RKO (cell line): ENCODE data around the gene SLC9A1.
"Not testable (repeated sequence)": the region's sequence is repeated elsewhere in the genome, so short reads cannot be mapped to it uniquely, and the experiment has no call there.

Experiments used
- DNase-seq: peaks from one replicate; pipeline ENCODE4 v3.0.0-alpha.2; 2016; ENCODE audit warnings: low spot score

SLC9A1 gene

DNA sequence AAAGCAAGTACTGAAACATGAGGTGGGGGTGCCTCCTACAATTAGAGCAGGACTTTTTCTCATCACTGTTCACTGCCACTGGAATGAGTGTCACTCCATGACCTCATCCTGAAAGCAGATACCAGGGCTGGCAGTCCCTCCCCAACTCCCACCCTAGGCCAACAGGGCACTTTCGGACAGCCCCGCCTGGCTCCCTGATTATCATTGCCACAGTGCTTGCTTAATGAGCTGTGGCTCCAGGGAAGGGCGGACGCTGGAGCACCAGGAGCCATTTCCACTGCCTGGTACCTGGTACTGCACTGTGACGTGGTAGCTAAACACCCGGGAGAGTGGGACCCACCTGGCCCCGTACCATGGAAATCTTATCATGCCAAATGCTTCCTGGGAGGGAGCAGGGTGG, 22.3 kb downstream of the SLC9A1 start:
- DNase-seq = no peak

DNA sequence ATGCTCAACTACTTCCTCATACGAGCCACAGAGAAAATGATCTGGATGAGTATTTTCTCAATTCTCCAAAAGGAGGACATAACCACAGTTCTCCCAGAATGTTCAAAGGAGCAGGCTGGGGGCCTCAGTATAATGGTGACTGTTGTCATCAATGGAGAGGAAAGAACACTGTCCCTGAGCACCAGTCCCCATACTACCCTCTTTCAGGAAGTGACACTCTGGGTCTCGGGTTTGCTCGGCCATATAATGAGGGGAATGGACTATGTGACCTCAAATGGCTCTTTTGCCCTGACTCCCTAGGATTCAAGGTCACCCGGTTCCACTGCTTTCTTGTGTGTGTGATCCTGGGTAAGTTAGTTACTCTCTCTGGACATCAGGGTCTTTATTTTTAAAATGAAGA, 22.8 kb downstream of the SLC9A1 start:
- DNase-seq = no peak

DNA sequence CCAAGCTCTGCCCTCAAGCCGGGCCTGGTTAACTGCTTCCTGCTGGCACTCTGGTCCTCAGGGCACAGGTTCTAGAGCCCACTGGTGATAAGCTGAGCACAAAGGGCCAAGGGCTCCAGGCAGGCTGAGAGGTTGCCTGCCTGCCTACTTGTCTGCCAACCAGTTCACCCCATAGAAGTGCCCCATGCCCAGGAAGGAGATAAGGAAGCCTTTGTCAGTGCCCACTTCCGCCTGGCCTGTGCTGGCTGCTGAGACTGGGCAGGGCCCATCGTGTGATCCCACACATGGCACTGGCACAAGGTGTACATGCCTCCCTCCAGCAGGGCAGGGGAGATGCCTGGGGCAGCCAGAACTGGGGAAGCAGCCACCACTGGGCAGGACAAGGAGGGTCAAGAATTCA, 24.1 kb downstream of the SLC9A1 start:
- DNase-seq = no peak

DNA sequence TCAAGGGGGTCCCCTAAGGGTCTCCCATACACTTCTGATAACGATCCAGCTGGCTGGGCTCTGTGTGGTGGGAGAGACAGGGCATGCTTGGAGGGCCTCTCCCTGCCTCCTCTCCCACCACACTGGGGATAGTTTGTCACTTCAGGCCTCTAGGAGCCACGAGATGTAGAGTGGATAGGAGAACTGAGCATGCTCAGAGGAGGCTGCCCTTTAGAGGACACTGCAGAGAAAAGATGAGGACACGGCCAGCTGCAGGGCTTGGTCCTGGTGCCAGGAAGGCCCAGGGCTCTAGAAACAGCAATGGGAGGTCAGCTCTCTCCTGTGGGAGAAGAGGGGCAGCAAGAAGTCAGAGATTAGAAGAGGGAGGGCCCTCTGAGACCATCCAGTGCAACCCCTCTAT, 25.7 kb downstream of the SLC9A1 start:
- DNase-seq = no peak

DNA sequence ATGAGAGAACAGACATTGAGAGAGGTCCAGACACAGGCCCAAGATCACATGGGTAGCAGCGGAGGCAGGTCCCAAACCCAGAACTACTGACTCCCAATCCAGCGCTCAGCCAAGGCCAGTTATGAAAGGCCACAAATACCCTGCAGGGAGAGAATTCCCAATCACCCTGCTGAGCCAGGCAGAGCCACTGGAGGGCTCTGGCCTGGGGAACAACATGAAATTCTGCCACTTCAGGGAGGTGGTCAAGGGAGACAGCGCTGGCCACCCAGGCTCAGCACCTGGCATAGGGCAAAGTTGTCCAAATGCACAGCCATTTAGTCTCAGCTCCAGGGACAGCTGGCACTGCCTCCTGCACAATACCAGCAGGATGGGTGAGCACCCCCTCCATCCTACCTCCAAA, 27.5 kb downstream of the SLC9A1 start:
- DNase-seq = no peak

DNA sequence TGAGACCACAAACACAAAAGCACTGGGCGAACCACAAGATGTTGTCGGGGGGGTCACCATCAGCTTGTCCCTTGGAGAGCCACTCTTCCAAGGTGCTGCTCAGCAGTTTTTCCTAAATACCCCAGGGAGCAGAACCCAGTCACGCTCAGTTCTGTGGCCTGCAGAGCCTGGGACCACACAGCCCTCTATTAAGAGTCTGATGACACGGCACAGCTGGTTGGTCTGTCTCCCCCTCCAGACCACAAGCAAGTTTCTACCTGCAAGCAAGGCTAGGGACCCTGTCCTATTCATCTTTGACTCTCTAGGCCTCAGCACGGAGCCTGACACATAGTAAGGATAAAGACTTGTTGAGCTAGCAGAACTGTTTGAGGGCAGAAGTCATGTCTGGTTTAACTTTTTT, 28.5 kb downstream of the SLC9A1 start:
- no peak for DNase-seq

DNA sequence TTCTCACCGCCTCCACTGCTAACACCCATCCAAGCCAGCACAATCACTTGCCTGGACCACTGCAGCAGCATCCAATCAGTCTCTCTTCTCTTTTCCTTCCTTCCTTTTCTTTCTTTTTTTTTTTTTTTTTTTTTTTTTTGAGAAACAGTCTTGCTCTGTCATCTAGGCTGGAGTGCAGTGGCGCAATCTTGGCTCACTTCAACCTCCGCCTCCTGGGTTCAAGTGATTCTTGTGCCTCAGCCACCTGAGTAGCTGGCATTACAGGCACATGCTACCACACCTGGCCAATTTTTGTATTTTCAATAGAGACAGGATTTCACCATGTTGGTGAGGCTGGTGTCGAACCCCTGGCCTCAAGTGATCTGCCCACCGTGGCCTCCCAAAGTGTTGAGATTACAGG, 29.8 kb downstream of the SLC9A1 start:
- not testable (repeated sequence) for DNase-seq

DNA sequence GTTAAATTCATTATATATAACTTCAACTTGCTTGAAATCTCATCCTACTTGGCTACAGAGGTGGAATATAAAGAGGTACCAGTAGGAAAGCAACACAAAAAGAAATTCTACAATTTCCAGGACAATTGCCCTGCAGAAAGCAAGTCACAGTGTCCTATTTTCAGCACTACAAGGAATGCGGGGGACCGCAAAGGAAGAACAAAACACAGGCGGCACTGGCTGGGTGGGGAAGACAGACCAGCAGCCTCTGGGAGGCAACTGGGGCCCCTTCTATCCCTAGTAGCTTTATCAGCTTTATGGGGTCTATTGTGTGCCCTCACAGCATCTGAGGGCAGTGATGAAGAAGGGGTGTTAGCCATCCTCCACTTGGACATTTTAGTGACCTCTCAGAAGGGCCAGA, 30.5 kb downstream of the SLC9A1 start:
- DNase-seq = no peak

DNA sequence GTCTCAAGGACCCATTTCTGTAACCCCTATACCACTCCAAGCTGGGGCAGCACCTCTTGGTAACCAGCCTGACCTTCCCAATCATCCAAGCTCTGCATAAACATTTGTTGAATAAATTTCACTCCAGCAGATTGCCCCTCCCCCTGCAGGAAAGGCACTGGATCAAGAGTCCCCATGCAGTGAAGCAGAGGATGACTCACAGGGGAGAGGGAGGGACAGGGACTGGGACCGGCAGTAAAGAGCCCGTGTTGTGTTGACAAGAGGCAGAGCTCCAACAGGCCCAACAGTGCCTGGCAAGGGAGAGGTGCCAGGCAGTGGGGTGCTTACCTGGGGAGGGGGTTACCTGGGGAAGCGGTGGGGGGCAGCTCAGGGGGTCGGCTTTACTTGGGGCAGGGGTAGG, 32.3 kb downstream of the SLC9A1 start:
- DNase-seq = peak; percentile 38

DNA sequence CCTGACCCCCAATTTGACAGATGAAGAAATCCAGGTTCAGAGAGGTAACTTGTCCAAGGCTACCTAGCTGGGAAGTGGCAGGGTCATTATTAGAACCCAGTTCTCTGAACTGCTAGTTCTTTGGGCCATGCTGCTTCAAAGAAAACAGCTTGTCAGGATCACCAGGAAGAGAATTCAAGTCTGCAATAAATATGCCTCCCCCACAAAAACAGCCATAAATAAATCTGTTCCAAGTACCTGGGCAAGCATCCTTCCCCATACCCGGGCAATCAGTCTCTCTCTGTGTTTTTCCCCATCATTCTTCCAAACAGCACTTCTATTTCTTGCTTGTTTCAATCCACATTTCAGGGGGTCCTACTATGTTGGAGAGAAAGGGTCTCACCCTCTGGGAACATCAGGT, 34.1 kb downstream of the SLC9A1 start:
- no peak for DNase-seq

DNA sequence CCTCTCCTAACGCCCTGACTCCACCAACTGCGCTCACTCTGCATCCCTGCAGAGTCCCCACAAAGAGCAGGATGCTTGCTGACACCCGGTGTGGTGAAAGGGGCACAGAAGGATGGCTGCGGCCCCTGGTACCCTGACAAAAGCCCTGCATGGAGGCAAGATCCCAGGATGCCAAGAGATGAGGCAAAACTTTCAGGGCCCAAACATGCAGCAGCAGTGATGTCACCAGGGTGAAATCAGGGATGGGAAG, 36.6 kb downstream of the SLC9A1 start:
- no peak for DNase-seq

DNA sequence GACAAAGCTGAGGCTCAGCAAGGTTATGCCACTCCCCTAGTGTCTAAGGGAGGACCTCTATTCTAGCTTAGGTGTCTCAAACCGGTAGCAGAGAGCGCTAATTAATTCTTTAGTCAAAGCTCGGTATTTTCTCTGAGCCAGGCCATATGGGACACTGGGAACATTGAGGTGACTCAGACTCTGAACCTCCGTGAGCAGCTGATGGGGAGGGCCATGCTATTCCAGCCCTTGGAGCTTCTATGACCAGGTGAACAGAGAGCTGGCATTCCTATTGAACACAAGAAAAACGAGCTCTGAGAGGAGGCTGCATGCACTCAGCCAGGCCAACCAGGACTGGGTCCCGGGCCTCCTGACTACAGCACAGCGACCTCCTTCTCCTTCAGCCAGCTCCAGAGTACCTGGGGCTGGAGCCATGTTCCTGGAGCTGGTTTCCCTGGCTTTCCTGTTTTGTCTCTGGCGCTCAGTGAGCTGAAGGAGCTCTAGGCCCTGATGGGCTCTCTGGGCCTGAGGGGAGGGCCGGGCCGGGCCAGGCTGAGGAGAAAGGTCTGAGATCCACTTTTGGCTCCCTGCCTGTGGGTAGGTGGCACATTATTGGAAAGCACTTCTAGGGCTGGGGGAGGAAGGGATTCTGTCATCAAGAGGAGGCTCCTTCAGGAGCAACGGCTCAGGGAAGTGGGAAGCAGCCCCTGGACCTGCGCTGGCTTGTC, 37.0 kb downstream of the SLC9A1 start:
- DNase-seq = no peak

DNA sequence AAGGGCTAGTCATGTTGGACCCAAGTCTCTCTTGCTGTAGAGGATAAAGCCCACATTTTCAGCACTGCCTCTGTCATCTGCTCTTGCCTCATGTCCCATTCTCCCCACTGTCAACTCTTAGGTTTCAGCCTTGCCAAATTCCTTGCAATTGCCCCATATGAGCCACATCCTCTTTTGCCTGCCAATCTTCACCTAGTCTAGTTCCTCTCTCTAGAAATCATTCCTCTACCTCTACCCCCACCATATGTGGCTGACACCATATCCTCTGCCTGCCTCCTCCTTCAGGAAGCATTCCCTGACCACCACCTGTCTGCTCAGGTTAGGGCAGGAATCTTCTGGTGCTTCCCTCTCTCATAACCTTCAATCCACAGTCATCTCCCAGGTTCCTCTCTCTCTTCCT, 38.2 kb downstream of the SLC9A1 start:
- no peak for DNase-seq

DNA sequence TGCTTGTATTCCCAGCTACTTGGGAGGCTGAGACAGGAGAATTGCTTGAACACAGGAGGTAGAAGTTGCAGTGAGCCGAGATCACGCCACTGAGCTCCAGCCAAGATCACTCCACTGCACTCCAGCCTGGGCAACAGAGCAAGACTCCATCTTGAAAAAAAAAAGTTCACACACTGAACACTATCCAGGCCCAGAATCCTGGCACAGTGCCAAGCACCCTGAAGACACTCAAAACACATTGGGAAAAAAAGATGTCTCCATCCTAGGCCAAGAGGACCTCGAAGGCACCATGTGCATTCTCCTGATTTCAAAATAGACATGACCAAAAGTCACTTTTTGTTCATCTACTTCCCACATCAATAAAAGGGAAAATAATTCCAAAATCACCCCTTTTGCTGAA, 38.7 kb downstream of the SLC9A1 start:
- no peak for DNase-seq

DNA sequence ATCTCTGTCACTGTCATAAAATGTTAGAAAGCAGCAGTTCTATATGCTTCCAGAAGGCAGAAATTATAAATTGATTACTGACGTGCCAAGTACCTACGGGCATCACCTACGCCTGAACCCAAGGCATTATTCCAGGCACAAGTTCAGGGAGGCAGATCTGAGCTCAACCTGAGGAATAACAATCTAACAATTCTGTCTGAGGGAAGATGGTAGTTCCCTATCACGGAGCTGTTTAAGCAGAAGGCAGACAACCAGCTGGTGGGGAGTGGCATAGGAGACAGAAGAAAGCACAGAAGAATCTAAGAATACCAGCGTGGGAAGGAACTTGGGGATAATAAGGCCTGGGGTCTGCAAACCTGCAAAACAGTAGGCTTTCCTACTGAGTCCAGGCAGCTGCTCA, 40.4 kb downstream of the SLC9A1 start:
- no peak for DNase-seq

DNA sequence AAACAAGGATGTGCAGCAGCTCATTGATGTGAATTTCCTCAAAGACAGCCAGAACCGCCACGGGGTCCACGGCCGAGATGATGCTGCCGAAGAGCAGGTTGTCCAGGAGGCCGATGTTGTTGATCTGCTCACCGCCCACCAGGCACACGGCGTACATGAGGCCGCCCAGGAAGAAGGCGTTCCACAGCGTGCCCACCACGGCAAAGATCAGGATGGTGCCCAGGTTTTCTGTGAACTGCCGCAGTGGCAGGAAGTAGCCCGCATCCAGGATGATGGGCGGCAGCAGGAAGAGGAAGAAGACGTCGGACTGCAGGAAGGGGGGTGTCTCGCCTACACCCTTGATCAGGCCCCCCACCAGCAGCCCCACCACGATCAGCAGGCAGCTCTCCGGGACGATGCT, 41.1 kb downstream of the SLC9A1 start:
- no peak for DNase-seq

DNA sequence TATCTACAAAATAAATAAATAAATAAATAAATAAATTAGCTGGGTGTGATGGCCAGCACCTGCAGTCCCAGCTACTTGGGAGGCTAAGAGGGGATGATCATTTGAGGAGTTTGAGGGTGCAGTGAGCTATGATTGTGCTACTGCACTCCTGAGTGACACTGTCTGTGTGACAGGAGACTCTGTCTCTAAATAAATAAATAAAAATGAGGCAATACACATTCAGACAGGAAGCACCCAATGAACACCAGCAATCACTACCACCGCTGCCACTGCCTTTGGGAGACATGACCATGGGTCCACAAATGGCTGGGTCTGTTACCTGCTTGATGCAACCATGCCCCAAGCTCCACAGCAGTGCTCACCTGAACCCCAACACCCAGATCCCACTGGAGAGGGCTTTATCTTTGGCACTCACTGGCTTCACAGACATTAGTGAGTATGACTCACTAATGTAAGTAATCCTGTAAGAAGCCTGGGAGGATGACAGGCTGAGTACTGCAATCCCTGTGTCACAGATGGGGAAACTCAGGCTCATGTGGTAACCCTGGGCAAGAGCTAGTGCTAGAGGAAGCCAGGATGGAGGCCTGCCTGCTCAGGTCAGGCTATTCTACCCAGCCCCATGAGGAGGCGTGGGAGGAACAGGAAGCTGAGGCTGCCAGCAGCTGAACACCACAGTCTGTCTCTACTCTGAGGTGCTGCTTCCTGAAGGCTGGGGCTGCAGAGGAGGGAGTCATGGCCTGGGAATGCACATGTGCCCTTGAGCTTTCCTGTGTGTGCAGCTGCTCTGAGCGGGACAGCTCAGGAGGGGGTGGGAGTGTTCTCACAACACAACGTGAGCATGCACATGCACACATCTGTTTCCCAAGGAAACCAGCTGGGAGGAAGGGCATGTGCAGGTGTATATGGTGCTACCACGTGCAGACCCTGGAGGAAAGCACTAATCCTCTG, 43.0 kb downstream of the SLC9A1 start:
- peak; percentile 95 for DNase-seq

DNA sequence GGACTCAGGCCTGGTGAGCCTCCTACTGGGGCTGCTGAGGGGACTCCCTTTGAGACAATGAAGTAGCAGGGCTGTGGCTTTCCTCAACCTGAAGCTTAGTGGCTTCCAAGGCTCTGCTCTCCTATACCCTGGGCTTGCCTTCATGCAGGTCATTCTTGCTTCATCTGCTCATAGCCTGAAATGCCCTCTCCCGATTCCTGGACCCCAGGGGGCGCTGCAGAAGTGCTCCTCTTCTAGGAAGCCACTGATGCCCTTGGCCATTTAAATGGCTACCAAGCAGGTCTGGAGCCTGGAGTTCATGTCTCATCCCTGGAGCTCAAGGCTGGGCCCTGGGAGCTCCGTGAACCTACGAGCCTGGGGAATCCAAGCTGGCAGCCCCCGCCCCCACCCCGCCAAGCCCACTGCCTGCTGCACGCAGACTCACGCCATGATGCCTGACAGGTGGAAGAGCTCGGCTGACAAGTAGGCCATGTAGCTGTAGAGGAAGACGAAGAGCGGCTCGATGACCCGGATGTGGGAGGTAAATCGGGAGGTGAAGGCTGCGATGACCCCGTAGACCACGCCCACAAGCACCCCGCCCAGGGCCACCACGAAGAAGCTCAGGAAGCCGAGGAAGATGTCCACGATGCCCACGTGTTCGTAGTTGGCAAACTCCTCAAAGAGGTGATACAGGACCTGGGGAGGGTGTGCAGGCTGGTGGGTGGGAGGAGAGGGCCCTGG, 45.7 kb downstream of the SLC9A1 start:
- no peak for DNase-seq

DNA sequence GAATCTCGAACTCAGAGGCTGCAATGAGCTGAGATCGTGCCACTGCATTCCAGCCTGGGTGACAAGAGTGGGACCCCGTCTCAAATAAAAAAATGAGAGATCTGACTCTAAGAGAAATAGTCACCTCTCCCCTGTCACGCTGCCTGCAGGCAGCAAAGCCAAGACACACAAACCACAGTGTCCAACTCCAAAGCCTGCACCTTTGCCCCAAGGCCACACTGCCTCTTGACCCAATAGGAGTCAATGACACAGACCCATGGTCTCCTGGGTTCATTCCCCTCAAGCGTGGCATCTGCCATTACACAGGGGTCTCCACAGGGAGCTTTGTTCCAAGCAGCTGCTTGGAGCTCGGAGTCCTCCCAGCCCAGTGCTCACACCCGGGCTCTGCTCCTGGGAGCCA, 46.3 kb downstream of the SLC9A1 start:
- no peak for DNase-seq

DNA sequence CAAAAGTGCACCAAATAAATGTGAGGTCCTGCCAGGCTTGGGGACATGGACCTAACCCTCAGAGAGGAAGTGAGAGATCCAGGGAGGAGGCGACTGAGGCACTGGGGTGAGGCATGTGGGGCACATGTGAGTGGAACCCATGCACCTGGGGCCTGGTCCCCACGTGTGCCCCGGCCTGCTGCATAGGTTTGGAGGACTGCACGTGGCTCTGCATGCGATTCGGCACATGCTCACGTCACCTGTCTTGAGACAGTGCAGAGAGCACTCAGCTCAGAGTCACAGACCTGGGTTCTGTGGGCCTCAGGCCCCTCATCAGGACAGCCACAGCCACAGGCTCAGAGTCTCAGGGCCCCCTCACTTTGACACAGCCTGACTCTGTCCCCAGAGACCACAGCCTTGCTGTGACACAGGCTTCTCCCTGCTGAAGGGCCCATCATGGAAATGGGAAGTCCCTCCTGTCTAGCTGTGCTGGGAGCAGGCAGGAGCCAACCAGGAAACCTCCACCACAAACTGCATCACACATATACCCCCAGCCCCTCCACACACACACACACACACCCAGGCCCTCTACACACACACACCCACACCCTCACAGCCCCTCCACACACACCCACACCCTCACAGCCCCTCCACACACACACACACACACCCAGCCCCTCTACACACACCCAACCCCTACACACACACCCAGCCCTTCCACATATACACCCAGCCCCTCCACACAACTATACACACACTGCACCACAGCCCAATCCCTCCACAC, 48.2 kb downstream of the SLC9A1 start:
- DNase-seq = no peak

DNA sequence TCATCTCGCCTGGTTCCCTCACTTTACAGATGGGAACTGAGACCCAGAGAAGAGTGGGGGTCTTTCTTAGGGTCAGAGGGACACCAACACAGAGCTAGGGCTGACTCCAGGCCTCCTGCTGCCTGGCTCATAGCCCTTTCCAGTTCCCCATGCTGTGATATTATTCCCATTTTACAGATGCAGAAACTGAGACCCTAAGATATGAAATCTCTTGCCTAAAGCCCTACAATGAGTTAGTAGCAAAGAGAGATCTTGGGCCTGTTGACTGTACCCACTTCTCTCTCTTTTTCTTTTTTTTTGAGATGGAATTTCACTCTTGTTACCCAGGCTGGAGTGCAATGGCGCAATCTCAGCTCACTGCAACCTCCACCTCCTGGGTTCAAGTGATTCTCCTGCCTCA, 49.9 kb downstream of the SLC9A1 start:
- no peak for DNase-seq

DNA sequence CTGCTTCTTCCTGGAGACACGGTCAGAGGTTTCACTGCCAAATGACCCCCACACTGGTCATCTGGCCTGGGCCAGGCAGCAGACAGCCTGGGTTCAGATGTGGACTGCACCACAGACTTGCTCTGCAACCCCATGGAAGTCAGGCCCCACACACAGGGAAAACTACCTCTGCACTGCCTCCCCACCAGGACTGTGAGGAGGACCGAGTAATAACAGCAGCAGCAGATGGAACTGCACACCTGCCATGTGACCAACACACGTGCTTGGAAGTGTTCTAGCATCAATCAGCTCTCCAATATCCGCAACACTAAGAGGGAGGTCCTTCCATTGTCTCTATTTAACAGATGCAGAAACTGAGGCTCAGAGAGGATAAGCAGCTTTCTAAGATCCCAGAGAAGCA, 51.4 kb downstream of the SLC9A1 start:
- no peak for DNase-seq
